GM10847 (cell line): Measurements from ENCODE around the gene EFTUD2.

Experiments
- POLR2A ChIP-seq: IDR thresholded peaks from 2 replicates; pipeline ENCODE4 v1.6.1; 2011; ENCODE audit not compliant: insufficient read length; ENCODE audit errors: extremely low read depth

EFTUD2 gene

GRCh38 chr17:44889003-44889402 lies 10.2 kb downstream of the EFTUD2 start:
- no peak for TF ChIP-seq POLR2A

- no peak for TF ChIP-seq POLR2A
Measured at GRCh38 chr17:44887971-44888954, 11.0 kb downstream of the EFTUD2 start.

DNA sequence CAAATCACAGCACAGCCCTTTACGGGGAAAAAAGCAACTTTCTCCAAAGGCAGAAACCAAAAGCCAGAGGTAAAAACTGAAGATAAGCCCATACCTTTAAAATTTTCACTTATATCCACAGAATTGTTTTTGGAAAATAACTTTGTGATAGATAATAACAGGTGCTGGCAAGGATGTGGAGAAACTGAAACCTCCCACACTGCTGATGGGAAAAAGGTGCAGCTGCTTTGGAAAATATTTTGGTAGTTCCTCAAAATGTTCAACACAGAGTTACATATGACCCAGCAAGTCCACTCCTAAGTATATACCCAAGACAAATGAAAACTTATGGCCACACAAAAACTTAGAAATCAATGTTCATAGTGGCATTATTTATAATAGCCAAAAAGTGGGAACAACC lies 12.2 kb downstream of the EFTUD2 start:
- TF ChIP-seq POLR2A, result no peak

DNA sequence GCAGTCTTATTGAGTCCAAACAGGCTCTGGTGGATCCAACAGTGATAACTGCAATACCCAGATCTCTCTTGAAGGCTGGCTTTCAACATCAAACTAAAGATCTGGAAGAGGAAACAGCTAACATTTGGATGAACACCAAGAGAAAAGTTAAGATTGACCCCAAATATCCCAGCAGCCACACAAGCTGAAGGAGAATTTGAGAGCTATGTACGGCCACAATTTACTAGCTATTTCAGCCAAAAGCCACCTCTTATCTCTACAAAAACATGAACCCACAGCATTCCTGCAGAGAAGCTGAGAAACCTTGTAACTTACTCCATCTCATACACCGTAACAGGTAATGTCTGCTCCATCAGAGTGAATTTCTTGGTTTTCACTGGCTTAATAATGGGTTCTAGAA lies 14.3 kb downstream of the EFTUD2 start:
- no peak for TF ChIP-seq POLR2A

- TF ChIP-seq POLR2A, result no peak
Measured at GRCh38 chr17:44881145-44881544, 18.1 kb downstream of the EFTUD2 start.

GRCh38 chr17:44880062-44880461 lies 19.2 kb downstream of the EFTUD2 start:
- no peak for TF ChIP-seq POLR2A

DNA sequence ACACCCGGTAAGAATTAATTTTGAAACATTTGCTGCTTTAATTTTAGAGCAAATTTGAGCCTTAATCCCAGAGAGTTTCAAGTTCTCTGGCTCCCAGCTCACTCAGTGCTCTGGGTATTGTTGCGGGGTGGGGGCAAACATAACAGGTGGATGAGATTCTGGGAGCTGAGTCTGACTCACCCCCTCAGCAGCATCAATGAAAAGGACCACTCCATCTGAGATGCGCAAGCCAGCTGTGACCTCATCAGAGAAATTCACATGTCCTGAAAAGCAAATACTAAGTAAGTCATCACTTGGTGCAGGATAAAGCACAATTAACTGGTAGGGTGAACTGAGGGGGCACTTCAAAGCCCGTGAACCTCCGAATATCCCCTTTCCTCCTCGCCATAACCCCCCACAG lies 19.9 kb downstream of the EFTUD2 start:
- no peak for TF ChIP-seq POLR2A

- TF ChIP-seq POLR2A, result no peak
Measured at GRCh38 chr17:44878627-44879221, 20.5 kb downstream of the EFTUD2 start.

- no peak for TF ChIP-seq POLR2A
Measured at GRCh38 chr17:44877121-44877520, 22.1 kb downstream of the EFTUD2 start.

- no peak for TF ChIP-seq POLR2A
Measured at GRCh38 chr17:44875761-44876160, 23.5 kb downstream of the EFTUD2 start.

DNA sequence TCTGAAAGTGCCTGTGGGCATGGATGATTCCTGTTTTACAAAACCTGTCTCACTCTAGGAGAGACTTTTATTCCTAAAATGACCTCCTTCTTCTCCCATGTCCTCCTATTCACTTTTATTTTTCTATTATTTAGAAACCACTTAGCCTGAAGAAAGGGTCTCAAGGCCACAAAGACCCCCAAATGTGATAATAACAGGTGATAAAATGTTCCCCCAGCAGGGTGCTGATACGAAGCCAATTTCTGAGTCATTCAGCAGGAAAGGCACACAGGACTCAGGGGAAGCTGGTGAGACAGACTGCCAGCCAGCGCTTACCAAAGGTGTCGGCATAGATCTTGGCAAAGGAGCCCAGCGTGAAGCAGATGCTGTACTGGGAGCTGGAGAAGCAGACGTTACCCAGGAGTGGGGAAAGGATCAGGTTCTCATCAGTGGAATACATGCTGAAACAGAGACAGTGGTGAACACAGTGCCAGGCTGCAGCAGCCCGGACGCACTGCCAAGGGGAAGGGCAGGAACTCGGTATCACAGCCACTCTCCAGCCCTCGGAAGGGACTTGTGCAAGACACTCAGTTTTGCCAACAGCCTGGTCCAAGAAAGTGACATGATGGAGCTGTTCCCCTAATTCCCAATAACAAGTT lies 27.0 kb downstream of the EFTUD2 start:
- no peak for TF ChIP-seq POLR2A

DNA sequence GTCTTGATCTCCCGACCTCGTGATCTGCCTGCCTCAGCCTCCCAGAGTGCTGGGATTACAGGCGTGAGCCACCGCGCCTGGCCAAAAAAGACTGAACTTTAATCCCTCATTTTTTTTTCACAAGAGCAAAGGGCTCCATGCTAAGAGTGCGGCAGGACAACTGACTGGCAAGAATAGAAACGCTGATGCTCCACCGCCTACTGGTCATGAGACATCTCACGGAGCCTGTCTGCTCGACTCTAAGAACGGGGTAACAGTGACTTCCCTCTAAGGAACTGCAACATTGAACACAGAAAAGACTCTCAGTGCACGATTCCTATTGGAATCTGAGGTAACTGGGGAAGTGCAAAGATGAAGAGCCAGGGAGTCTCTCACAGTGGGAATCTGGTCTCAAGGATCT lies 27.7 kb downstream of the EFTUD2 start:
- no peak for TF ChIP-seq POLR2A

DNA sequence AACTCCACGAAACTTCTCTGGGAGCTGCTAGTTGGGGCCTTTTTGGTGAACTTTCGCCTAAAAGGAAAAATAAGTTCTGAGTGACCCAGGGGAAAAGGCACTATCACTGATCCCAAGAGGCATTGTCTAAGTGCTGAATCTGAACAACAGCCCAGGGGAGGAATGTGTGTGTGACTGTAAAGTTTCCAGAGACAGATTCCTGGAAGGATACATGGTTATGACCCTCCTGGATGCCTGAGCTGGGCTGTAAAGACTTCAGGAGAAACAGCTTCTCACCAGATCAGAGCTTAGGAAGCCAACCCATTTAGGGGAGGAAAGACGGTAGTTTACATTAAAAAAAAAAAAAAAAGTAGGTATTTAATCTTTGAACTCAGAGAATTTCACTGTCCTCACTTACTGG lies 31.4 kb downstream of the EFTUD2 start:
- no peak for TF ChIP-seq POLR2A

- no peak for TF ChIP-seq POLR2A
Measured at GRCh38 chr17:44865931-44866330, 33.3 kb downstream of the EFTUD2 start.

GRCh38 chr17:44865231-44865660 lies 34.0 kb downstream of the EFTUD2 start:
- TF ChIP-seq POLR2A, result no peak

- TF ChIP-seq POLR2A, result no peak
Measured at GRCh38 chr17:44864831-44865230, 34.4 kb downstream of the EFTUD2 start.
